GM23338 (cell line): ENCODE data around the gene STAT4. TPM values are rescaled to one million over a fixed set of nuclear protein-coding genes. Genes with fewer than 3 reads are reported as not detected.

Experiments used
- ATAC-seq: fragments of 200-7000 bp; cut with Tn5 transposase; 3 replicates; pipeline ENCODE4 v1.9.1; 2020
- DNase-seq: peaks from one replicate; pipeline ENCODE4 v3.0.0-alpha.2; 2015; ENCODE audit warnings: low spot score
- H2AFZ ChIP-seq: fragments of 200-600 bp; sonication (generic); 2 replicates; pipeline ENCODE4 v1.8.0; 2016; ENCODE audit warnings: antibody characterized with exemption, mild to moderate bottlenecking, moderate library complexity
- H3F3A ChIP-seq: fragments of 200-600 bp; sonication (generic); replicated peaks from 2 replicates; pipeline ENCODE4 v1.8.0; 2017; ENCODE audit warnings: antibody characterized with exemption, mixed run types, low read depth
- H3K27ac ChIP-seq: fragments of 200-600 bp; sonication (generic); 2 replicates; pipeline ENCODE4 v1.6.1; 2016; ENCODE audit warnings: low read depth
- H3K27me3 ChIP-seq: fragments of 200-600 bp; sonication (generic); 2 replicates; pipeline ENCODE4 v1.8.0; 2016; ENCODE audit warnings: mild to moderate bottlenecking, mixed run types, moderate library complexity; ENCODE audit not compliant: insufficient read depth
- H3K36me3 ChIP-seq: fragments of 200-600 bp; sonication (generic); 2 replicates; pipeline ENCODE4 v1.8.0; 2016; ENCODE audit warnings: mild to moderate bottlenecking; ENCODE audit not compliant: insufficient read depth
- H3K4me1 ChIP-seq: fragments of 200-600 bp; sonication (generic); 2 replicates; pipeline ENCODE4 v1.8.0; 2016; ENCODE audit warnings: mild to moderate bottlenecking, moderate library complexity; ENCODE audit not compliant: insufficient read depth
- H3K4me2 ChIP-seq: fragments of 200-600 bp; sonication (generic); 2 replicates; pipeline ENCODE4 v1.7.1; 2017; ENCODE audit warnings: mixed run types
- H3K4me3 ChIP-seq: fragments of 200-600 bp; sonication (generic); 2 replicates; pipeline ENCODE4 v1.6.1; 2016; ENCODE audit warnings: mixed run types
- H3K79me2 ChIP-seq: fragments of 200-600 bp; sonication (generic); replicated peaks from 2 replicates; pipeline ENCODE4 v1.8.0; 2017; ENCODE audit warnings: mild to moderate bottlenecking; ENCODE audit not compliant: insufficient read depth
- H3K9me2 ChIP-seq: fragments of 200-600 bp; sonication (generic); 2 replicates; pipeline ENCODE4 v1.8.0; 2017; ENCODE audit not compliant: insufficient read depth
- H4K20me1 ChIP-seq: fragments of 200-600 bp; sonication (generic); replicated peaks from 2 replicates; pipeline ENCODE4 v1.8.0; 2017; ENCODE audit warnings: mild to moderate bottlenecking; ENCODE audit not compliant: insufficient read depth
- H3K27ac Mint-ChIP-seq: 2 replicates; pipeline ENCODE4 v1.8.0; 2020; ENCODE audit warnings: inconsistent platforms, mild to moderate bottlenecking, moderate library complexity, mixed read lengths
- H3K27me3 Mint-ChIP-seq: 3 replicates; pipeline ENCODE4 v1.8.0; 2022; ENCODE audit warnings: low read depth, mild to moderate bottlenecking, moderate library complexity, mixed read lengths, inconsistent platforms; ENCODE audit not compliant: insufficient read depth, poor library complexity
- H3K36me3 Mint-ChIP-seq: 3 replicates; pipeline ENCODE4 v1.8.0; 2021; ENCODE audit warnings: low read depth, mild to moderate bottlenecking, inconsistent platforms, moderate library complexity, mixed read lengths
- H3K4me1 Mint-ChIP-seq: 3 replicates; pipeline ENCODE4 v1.8.0; 2020; ENCODE audit warnings: mild to moderate bottlenecking, inconsistent platforms, mixed read lengths
- H3K4me3 Mint-ChIP-seq: 3 replicates; pipeline ENCODE4 v1.8.0; 2021; ENCODE audit warnings: moderate library complexity, mild to moderate bottlenecking, inconsistent platforms, mixed read lengths
- H3K9me3 Mint-ChIP-seq: 3 replicates; pipeline ENCODE4 v1.8.0; 2020; ENCODE audit warnings: moderate library complexity, mild to moderate bottlenecking, inconsistent platforms, mixed read lengths
- CREB1 ChIP-seq: fragments of 250-450 bp; sonication (Bioruptor Pico); IDR thresholded peaks from 2 replicates; pipeline ENCODE4 v1.5.0; 2020; ENCODE audit warnings: low read depth, mild to moderate bottlenecking, moderate library complexity
- CTCF ChIP-seq, 2 experiments: fragments of 200-600 bp in 1 of 2; sonication (generic) in 1 of 2; conservative IDR thresholded peaks; 2 replicates each; pipeline versions ENCODE4 v1.5.1 to v1.6.1; 2016 to 2017; ENCODE audit warnings: antibody characterized with exemption in 2 of 2, low read depth in 2 of 2, mild to moderate bottlenecking in 2 of 2, moderate library complexity in 1 of 2
- EZH2 ChIP-seq: fragments of 200-600 bp; sonication (generic); IDR thresholded peaks from one replicate; pipeline ENCODE4 v1.8.0; 2017; ENCODE audit warnings: antibody characterized with exemption, mild to moderate bottlenecking, low read depth; ENCODE audit not compliant: unreplicated experiment
- EZH2phosphoT487 ChIP-seq: fragments of 200-600 bp; sonication (generic); IDR thresholded peaks from one replicate; pipeline ENCODE4 v1.8.1; 2018; ENCODE audit warnings: antibody characterized with exemption; ENCODE audit not compliant: unreplicated experiment
- POLR2AphosphoS5 ChIP-seq: IDR thresholded peaks from 2 replicates; pipeline ENCODE4 v1.6.1; 2016; ENCODE audit warnings: antibody characterized with exemption, low read depth
- STAT1 ChIP-seq: IDR thresholded peaks from one replicate; pipeline ENCODE4 v1.6.1; 2016; ENCODE audit warnings: antibody characterized with exemption; ENCODE audit not compliant: unreplicated experiment
- ZNF331 ChIP-seq: fragments of 250-450 bp; sonication (Bioruptor Pico); IDR thresholded peaks from 2 replicates; pipeline ENCODE4 v1.5.0; 2020; ENCODE audit warnings: low read depth, mild to moderate bottlenecking, moderate library complexity
- ZNF462 ChIP-seq: fragments of 250-450 bp; sonication (Bioruptor Pico); IDR thresholded peaks from 2 replicates; pipeline ENCODE4 v1.5.0; 2020; ENCODE audit warnings: mild to moderate bottlenecking, moderate library complexity
- polyA plus RNA-seq: library from polyadenylated mRNA; unstranded; fragments of >200 nt; fragmentation: Nextera tagmentation; extraction: Ambion mirVana; gene quantifications from 2 replicates; pipeline ENCODE4 v1.2.1, GENCODE V29; 2016
- total RNA-seq: library from RNA; depleted of rRNA; stranded (reverse); fragments of >200 nt; shearing (Covaris generic); gene quantifications from 2 replicates; pipeline ENCODE4 v1.2.3, GENCODE V29; 2014

The STAT4 gene
- total and polyA plus RNA-seq, 2 experiments from 2014 or later, result 0.52 to 0.86 TPM

- TF ChIP-seq ZNF462, result no peak
- no peak for TF ChIP-seq ZNF331 (CRISPR knock-in tag)
- no peak for TF ChIP-seq STAT1
Observed at GRCh38 chr2:191112448-191112901, 38.3 kb downstream of the STAT4 start (continued).

- Histone ChIP-seq H3K27me3 (no peaks in the 10 kb centered on the region), H3K27ac (no peak overlapping the region), H3K9me2 (no peaks in the 10 kb centered on the region), H3K4me3 (no peak overlapping the region), H3F3A (no peaks in the 10 kb centered on the region), H3K4me2 (no peak overlapping the region), H2AFZ (no peak overlapping the region), H3K36me3 (no peaks in the 10 kb centered on the region), H4K20me1 (no peaks in the 10 kb centered on the region), H3K79me2 (no peaks in the 10 kb centered on the region), H3K4me1 (no peaks in the 10 kb centered on the region)
- no peak for DNase-seq
- no peaks in the 10 kb centered on the region for H3K9me3 Mint-ChIP-seq
- H3K27me3 Mint-ChIP-seq, result no peaks in the 10 kb centered on the region
- ATAC-seq, result no peak
- no peak overlapping the region for H3K27ac Mint-ChIP-seq
- H3K4me3 Mint-ChIP-seq, result no peak overlapping the region
- H3K4me1 Mint-ChIP-seq, result peaks cover 2% of the 10 kb centered on the region; the same call in 1 of the 3 replicates
- H3K36me3 Mint-ChIP-seq, result no peaks in the 10 kb centered on the region
- TF ChIP-seq EZH2phosphoT487, result no peak
- TF ChIP-seq STAT1, result no peak
- no peak for TF ChIP-seq CTCF (conservative IDR thresholded peaks at IDR 0.05; ENCODE audit: low read depth in 2 of 2)
- no peak for TF ChIP-seq CREB1 (CRISPR knock-in tag)
- TF ChIP-seq ZNF462, result no peak
- no peak for TF ChIP-seq POLR2AphosphoS5
- TF ChIP-seq EZH2, result no peak
Observed at GRCh38 chr2:191109888-191110287, 40.9 kb downstream of the STAT4 start.
